ENCODE results near the gene IL24.

Gene IL24

GRCh38 chr1:206935491-206936067 is 38.3 kb downstream of the IL24 start:
- no peak for TF ChIP-seq ZNF274 (IDR thresholded peaks at IDR 0.05; ENCODE audit: low read depth, low read length)
- no peak overlapping the region for H3K4me3 ChIP-seq (ENCODE audit: low read length)

GRCh38 chr1:206937425-206937824 is 40.2 kb downstream of the IL24 start:
- no peak for TF ChIP-seq ZNF274 (IDR thresholded peaks at IDR 0.05; ENCODE audit: low read depth, low read length)

GRCh38 chr1:206939131-206939530 is 41.9 kb downstream of the IL24 start:
- no peak overlapping the region for H3K4me3 ChIP-seq (ENCODE audit: low read length)
- no peak for TF ChIP-seq ZNF274 (IDR thresholded peaks at IDR 0.05; ENCODE audit: low read depth, low read length)

More at GRCh38 chr1:206937425-206937824, 40.2 kb downstream of the IL24 start:
- H3K4me3 ChIP-seq (ENCODE audit: low read length), result no peak overlapping the region

GRCh38 chr1:206939841-206940587 is 42.8 kb downstream of the IL24 start:
- no peak overlapping the region for H3K4me3 ChIP-seq (ENCODE audit: low read length)
- TF ChIP-seq ZNF274 (IDR thresholded peaks at IDR 0.05; ENCODE audit: low read depth, low read length), result no peak

GRCh38 chr1:206940588-206940936 is 43.3 kb downstream of the IL24 start:
- no peak for TF ChIP-seq ZNF274 (IDR thresholded peaks at IDR 0.05; ENCODE audit: low read depth, low read length)
- H3K4me3 ChIP-seq (ENCODE audit: low read length), result no peak overlapping the region

- TF ChIP-seq ZNF274 (IDR thresholded peaks at IDR 0.05; ENCODE audit: low read depth, low read length), result no peak
- H3K4me3 ChIP-seq (ENCODE audit: low read length), result no peak overlapping the region
Measured at GRCh38 chr1:206941766-206942418, 44.6 kb downstream of the IL24 start.

GRCh38 chr1:206944703-206945102 is 47.5 kb downstream of the IL24 start:
- H3K4me3 ChIP-seq (ENCODE audit: low read length), result no peak overlapping the region
- no peak for TF ChIP-seq ZNF274 (IDR thresholded peaks at IDR 0.05; ENCODE audit: low read depth, low read length)

GRCh38 chr1:206945779-206946178 is 48.5 kb downstream of the IL24 start:
- no peak overlapping the region for H3K4me3 ChIP-seq (ENCODE audit: low read length)

GRCh38 chr1:206946261-206946660 is 49.0 kb downstream of the IL24 start, which contains the start of gene PIGR:
PIGR (minus strand) TSS chr1:206946466; CDS start chr1:206940531, 5,935 bp downstream.
- H3K4me3 ChIP-seq (ENCODE audit: low read length), result no peak within 1 kb of the TSS
- TF ChIP-seq ZNF274 (IDR thresholded peaks at IDR 0.05; ENCODE audit: low read depth, low read length), result no peak

More at GRCh38 chr1:206945779-206946178, 48.5 kb downstream of the IL24 start:
- no peak for TF ChIP-seq ZNF274 (IDR thresholded peaks at IDR 0.05; ENCODE audit: low read depth, low read length)

- no peak for TF ChIP-seq ZNF274 (IDR thresholded peaks at IDR 0.05; ENCODE audit: low read depth, low read length)
- H3K4me3 ChIP-seq (ENCODE audit: low read length), result no peak overlapping the region
Measured at GRCh38 chr1:206947255-206947654, 50.0 kb downstream of the IL24 start.

- no peak overlapping the region for H3K4me3 ChIP-seq (ENCODE audit: low read length)
- no peak for TF ChIP-seq ZNF274 (IDR thresholded peaks at IDR 0.05; ENCODE audit: low read depth, low read length)
Measured at GRCh38 chr1:206949208-206949607, 52.0 kb downstream of the IL24 start.

- H3K4me3 ChIP-seq (ENCODE audit: low read length), result no peak overlapping the region
- no peak for TF ChIP-seq ZNF274 (IDR thresholded peaks at IDR 0.05; ENCODE audit: low read depth, low read length)
Measured at GRCh38 chr1:206949641-206950040, 52.4 kb downstream of the IL24 start.

- TF ChIP-seq ZNF274 (IDR thresholded peaks at IDR 0.05; ENCODE audit: low read depth, low read length), result no peak
- H3K4me3 ChIP-seq (ENCODE audit: low read length), result no peak overlapping the region; the same call in 1 of the 2 replicates
Measured at GRCh38 chr1:206951318-206952100, 54.3 kb downstream of the IL24 start.

GRCh38 chr1:206952171-206952570 is 54.9 kb downstream of the IL24 start:
- H3K4me3 ChIP-seq (ENCODE audit: low read length), result no peak overlapping the region; the same call in 1 of the 2 replicates
- no peak for TF ChIP-seq ZNF274 (IDR thresholded peaks at IDR 0.05; ENCODE audit: low read depth, low read length)
